ENCODE measurements around the gene FHAD1.

DNA sequence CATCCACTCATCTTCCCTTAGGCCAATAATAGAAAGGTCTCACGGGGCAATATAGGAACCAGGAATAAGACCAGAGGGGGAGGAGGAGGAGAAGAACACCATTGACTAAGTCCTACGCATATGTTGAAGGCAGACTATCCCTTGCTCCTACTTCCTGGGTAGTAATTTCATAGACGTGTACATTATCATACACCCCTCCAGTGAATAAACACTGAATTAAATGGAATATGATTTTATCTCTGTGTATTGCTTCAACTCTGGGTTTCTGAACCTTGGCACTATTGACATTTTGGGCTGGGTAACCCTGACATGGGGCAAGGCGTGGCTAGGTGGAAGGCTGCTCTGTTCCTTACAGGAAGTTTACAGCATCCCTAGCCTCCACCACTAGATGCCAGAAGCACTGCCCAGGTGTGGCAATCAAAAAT lies 17.3 kb upstream of the FHAD1 start:
- TF ChIP-seq, protein P1, sequence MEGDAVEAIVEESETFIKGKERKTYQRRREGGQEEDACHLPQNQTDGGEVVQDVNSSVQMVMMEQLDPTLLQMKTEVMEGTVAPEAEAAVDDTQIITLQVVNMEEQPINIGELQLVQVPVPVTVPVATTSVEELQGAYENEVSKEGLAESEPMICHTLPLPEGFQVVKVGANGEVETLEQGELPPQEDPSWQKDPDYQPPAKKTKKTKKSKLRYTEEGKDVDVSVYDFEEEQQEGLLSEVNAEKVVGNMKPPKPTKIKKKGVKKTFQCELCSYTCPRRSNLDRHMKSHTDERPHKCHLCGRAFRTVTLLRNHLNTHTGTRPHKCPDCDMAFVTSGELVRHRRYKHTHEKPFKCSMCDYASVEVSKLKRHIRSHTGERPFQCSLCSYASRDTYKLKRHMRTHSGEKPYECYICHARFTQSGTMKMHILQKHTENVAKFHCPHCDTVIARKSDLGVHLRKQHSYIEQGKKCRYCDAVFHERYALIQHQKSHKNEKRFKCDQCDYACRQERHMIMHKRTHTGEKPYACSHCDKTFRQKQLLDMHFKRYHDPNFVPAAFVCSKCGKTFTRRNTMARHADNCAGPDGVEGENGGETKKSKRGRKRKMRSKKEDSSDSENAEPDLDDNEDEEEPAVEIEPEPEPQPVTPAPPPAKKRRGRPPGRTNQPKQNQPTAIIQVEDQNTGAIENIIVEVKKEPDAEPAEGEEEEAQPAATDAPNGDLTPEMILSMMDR (IDR thresholded peaks at IDR 0.05): no peak
- no peak for TF ChIP-seq POLR2A (IDR thresholded peaks at IDR 0.05)
- TF ChIP-seq POLR2AphosphoS5 (IDR thresholded peaks at IDR 0.05): no peak
- TF ChIP-seq EP300 (IDR thresholded peaks at IDR 0.05): no peak

Measured in upper lobe of left lung (tissue), 4 donors.